HL-60 (cell line): ENCODE measurements around the gene EIF2B2.

ENCODE experiments used
- CTCF ChIP-seq: IDR thresholded peaks from one replicate; pipeline ENCODE4 v1.5.1; 2011; ENCODE audit warnings: low read length, control low read depth, inconsistent platforms; ENCODE audit not compliant: insufficient read depth
- GABPA ChIP-seq: IDR thresholded peaks from 2 replicates; pipeline ENCODE4 v1.6.1; 2012; ENCODE audit warnings: low read depth
- POLR2AphosphoS5 ChIP-seq: IDR thresholded peaks from 2 replicates; pipeline ENCODE4 v1.6.1; 2012; ENCODE audit warnings: low read depth

DNA sequence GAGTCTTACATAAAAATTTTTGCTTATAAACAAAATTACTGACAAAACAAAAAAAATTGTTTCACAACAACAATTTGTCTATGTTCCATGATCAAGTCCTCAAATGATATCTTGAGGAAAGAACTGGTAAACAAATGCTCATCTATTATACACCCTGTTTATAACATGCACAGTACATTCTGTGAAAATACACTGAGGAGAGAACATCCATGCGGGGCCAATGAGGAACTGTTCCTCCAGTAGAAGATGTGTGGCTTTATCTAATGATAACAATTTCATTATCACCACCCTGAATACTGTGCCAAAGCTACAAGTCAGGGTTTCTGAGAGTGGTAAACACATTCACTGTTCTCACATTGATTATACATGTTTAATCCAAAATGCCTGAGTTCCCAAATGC, 37.8 kb downstream of the EIF2B2 start:
- TF ChIP-seq CTCF (no peak), POLR2AphosphoS5 (no peak), GABPA (no peak)
